ENCODE data around the gene POMGNT1.

POMGNT1 gene

GRCh38 chr1:46183079-46183847 lies 15.0 kb downstream of the POMGNT1 start:
- H3K4me1 ChIP-seq (ENCODE audit: low read depth, poor library complexity, severe bottlenecking) = peaks cover 32% of the 10 kb centered on the region
- TF ChIP-seq, protein P1, sequence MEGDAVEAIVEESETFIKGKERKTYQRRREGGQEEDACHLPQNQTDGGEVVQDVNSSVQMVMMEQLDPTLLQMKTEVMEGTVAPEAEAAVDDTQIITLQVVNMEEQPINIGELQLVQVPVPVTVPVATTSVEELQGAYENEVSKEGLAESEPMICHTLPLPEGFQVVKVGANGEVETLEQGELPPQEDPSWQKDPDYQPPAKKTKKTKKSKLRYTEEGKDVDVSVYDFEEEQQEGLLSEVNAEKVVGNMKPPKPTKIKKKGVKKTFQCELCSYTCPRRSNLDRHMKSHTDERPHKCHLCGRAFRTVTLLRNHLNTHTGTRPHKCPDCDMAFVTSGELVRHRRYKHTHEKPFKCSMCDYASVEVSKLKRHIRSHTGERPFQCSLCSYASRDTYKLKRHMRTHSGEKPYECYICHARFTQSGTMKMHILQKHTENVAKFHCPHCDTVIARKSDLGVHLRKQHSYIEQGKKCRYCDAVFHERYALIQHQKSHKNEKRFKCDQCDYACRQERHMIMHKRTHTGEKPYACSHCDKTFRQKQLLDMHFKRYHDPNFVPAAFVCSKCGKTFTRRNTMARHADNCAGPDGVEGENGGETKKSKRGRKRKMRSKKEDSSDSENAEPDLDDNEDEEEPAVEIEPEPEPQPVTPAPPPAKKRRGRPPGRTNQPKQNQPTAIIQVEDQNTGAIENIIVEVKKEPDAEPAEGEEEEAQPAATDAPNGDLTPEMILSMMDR (conservative IDR thresholded peaks at IDR 0.05; ENCODE audit: low read depth, low read length) = no peak
- no peak overlapping the region for H2AFZ ChIP-seq (ENCODE audit: low read depth)
- no peaks in the 10 kb centered on the region for H3K27me3 ChIP-seq (ENCODE audit: insufficient read depth, low read depth)
- no peaks in the 10 kb centered on the region for H4K20me1 ChIP-seq (ENCODE audit: insufficient read depth)
- no peak overlapping the region for H3K4me2 ChIP-seq
- H3K36me3 ChIP-seq (ENCODE audit: insufficient read depth) = no peaks in the 10 kb centered on the region
- H3K79me2 ChIP-seq (ENCODE audit: insufficient read depth, low read depth) = no peaks in the 10 kb centered on the region
- no peak overlapping the region for H3K27ac ChIP-seq
- H3K9ac ChIP-seq = no peak overlapping the region
- H3K4me3 ChIP-seq (IDR thresholded peaks at IDR 0.05; ENCODE audit: insufficient read depth, low read depth, low read length) = no peak overlapping the region

DNA sequence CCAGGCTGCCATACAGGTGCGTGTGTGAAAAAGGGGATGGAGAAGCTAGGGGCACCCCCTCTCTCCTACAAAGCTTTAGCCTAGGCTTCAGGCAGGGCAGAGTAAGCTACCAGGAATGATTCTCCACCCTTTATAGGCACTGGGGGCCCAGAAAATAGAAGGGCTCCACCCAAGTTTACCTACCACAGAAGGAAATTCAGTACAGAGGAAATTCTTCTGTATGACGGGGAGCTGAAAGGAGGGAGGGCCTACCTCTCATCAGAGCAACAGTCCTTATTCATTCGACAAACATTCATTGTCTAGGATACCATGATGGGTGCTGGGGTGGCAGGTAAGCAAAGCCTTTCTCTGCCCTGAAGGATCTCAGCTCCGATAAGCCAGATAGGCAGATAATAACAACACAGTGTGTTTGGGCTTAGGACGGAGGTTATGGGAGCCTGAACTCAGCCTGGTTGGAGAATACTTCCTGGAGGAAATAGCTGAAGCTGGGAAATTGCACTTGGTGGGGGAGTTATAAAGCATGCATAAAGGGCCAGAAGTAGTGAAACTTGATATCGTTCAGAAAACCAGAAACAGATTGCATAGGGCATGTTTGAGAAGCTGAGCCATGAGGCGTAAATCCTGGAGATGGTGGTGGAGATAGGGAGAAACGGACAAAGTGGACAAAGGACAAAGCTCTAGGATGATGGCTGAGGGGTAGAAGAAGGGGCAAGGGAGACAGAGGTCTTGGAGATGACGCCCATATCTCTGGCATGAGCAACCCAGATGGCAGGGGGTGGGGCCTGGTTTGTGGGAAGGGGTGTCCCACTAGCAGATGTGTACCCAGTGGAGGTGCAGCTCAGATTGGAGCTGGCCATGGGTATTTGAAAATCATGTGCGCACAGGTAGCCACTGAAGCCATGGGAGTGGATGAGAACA lies 16.6 kb downstream of the POMGNT1 start:
- no peaks in the 10 kb centered on the region for H3K27me3 ChIP-seq (ENCODE audit: insufficient read depth, low read depth)
- H2AFZ ChIP-seq (ENCODE audit: low read depth) = no peak overlapping the region
- peaks cover 32% of the 10 kb centered on the region for H3K4me1 ChIP-seq (ENCODE audit: low read depth, poor library complexity, severe bottlenecking)
- H3K4me3 ChIP-seq (IDR thresholded peaks at IDR 0.05; ENCODE audit: insufficient read depth, low read depth, low read length) = no peak overlapping the region
- H3K27ac ChIP-seq = no peak overlapping the region
- H3K9ac ChIP-seq = no peak overlapping the region
- H3K36me3 ChIP-seq (ENCODE audit: insufficient read depth) = no peaks in the 10 kb centered on the region
- peak overlapping the region; percentile 43; the same call in 1 of the 2 replicates for H3K4me2 ChIP-seq
- H3K79me2 ChIP-seq (ENCODE audit: insufficient read depth, low read depth) = no peaks in the 10 kb centered on the region
- TF ChIP-seq, protein P1 (conservative IDR thresholded peaks at IDR 0.05; ENCODE audit: low read depth, low read length) = no peak
- H4K20me1 ChIP-seq (ENCODE audit: insufficient read depth) = no peaks in the 10 kb centered on the region

DNA sequence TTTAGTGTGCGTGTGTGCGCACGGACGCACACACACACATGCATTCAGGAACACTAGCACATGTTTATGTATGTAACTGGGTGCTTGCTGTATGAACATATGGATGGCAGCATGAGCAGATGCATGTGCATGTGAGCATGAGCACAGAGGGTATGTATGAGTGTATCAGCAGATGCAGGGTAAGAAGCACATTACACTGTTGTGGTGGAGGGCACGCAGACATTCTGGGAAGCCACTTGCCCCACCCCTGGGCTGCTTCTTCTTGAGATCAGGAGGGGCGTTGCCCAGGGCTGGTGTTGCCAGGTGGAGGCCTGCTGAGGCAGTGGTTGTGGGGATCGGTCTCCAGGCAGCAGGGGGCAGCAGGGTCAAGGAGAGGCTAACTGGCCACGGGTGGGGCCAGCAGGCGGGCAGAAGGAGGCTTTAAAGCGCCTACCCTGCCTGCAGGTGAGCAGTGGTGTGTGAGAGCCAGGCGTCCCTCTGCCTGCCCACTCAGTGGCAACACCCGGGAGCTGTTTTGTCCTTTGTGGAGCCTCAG lies 18.1 kb downstream of the POMGNT1 start:
- no peak overlapping the region for H3K9ac ChIP-seq
- no peak overlapping the region; the same call in 1 of the 2 replicates for H3K4me2 ChIP-seq
- no peaks in the 10 kb centered on the region for H3K79me2 ChIP-seq (ENCODE audit: insufficient read depth, low read depth)
- no peak overlapping the region for H3K4me3 ChIP-seq (IDR thresholded peaks at IDR 0.05; ENCODE audit: insufficient read depth, low read depth, low read length)
- no peaks in the 10 kb centered on the region for H3K36me3 ChIP-seq (ENCODE audit: insufficient read depth)
- TF ChIP-seq, protein P1 (conservative IDR thresholded peaks at IDR 0.05; ENCODE audit: low read depth, low read length) = no peak
- H3K4me1 ChIP-seq (ENCODE audit: low read depth, poor library complexity, severe bottlenecking) = peaks cover 32% of the 10 kb centered on the region
- no peak overlapping the region; the same call in 1 of the 2 replicates for H2AFZ ChIP-seq (ENCODE audit: low read depth)
- no peaks in the 10 kb centered on the region for H3K27me3 ChIP-seq (ENCODE audit: insufficient read depth, low read depth)
- no peaks in the 10 kb centered on the region for H4K20me1 ChIP-seq (ENCODE audit: insufficient read depth)
- no peak overlapping the region for H3K27ac ChIP-seq

Data from KMS-11 (cell line).